Urinary bladder (tissue), 4 donors: ENCODE data around the gene ATP10A. TPM values are rescaled to one million over a fixed set of nuclear protein-coding genes. Genes with fewer than 3 reads are reported as not detected.
"Not testable (repeated sequence)": the region's sequence is repeated elsewhere in the genome, so short reads cannot be mapped to it uniquely, and the experiment has no call there.

Experiments used
- DNase-seq: peaks from one replicate; pipeline ENCODE4 v3.0.0-alpha.2; 2015; ENCODE audit errors: extremely low spot score
- H3K27ac ChIP-seq: one replicate; pipeline ENCODE4 v1.5.1; 2013; ENCODE audit warnings: low read depth, mild to moderate bottlenecking, moderate library complexity
- H3K36me3 ChIP-seq: one replicate; pipeline ENCODE4 v1.6.1; 2013; ENCODE audit warnings: mild to moderate bottlenecking, moderate library complexity; ENCODE audit not compliant: insufficient read depth
- H3K4me1 ChIP-seq: one replicate; pipeline ENCODE4 v1.6.1; 2013; ENCODE audit warnings: mild to moderate bottlenecking, moderate library complexity; ENCODE audit not compliant: insufficient read depth
- H3K4me3 ChIP-seq: one replicate; pipeline ENCODE4 v1.5.1; 2013; ENCODE audit warnings: low read depth, low read length
- WGBS: extraction: QIAGEN DNeasy Blood & Tissue Kit; methylation state at CpG from one replicate; pipeline ENCODE4 v1.1.7; 2013; 5-methylcytosine and 5-hydroxymethylcytosine counted together
- polyA plus RNA-seq: library from polyadenylated mRNA; stranded (reverse); fragments of 200-250 nt; gene quantifications from one replicate; pipeline ENCODE4 v1.2.3, GENCODE V29; 2013
- total RNA-seq: library from RNA; depleted of rRNA; stranded (reverse); fragments of >200 nt; gene quantifications from one replicate; pipeline ENCODE4 v1.2.3, GENCODE V29; 2014
- donor health status: healthy with polysubstance abuse.
- donor health status: healthy.

The ATP10A gene
- total and polyA plus RNA-seq, 2 donors = 5.0 to 7.8 TPM

- Histone ChIP-seq H3K4me3 (no peak overlapping the region), H3K27ac (no peak overlapping the region), H3K36me3 (no peaks in the 10 kb centered on the region), H3K4me1 (no peaks in the 10 kb centered on the region)
- no peak for DNase-seq
- 64% methylated on average over 5 of the region's 5 CpGs for WGBS
These were observed 198.4 kb downstream of the ATP10A start for GRCh38 chr15:25664761-25665160.

- Histone ChIP-seq H3K4me3 (no peak overlapping the region), H3K36me3 (no peaks in the 10 kb centered on the region), H3K27ac (no peak overlapping the region), H3K4me1 (no peaks in the 10 kb centered on the region)
- 84% methylated on average over 5 of the region's 5 CpGs for WGBS
- DNase-seq = no peak
These were observed 199.6 kb downstream of the ATP10A start for GRCh38 chr15:25663515-25663914.

GRCh38 chr15:25661898-25662297, 201.2 kb downstream of the ATP10A start:
- WGBS = 68% methylated on average over 4 of the region's 4 CpGs
- no peak overlapping the region for H3K27ac ChIP-seq
- no peak overlapping the region for H3K4me3 ChIP-seq
- H3K4me1 ChIP-seq = no peaks in the 10 kb centered on the region
- H3K36me3 ChIP-seq = no peaks in the 10 kb centered on the region
- DNase-seq = no peak

GRCh38 chr15:25659251-25659650, 203.9 kb downstream of the ATP10A start:
- 97% methylated on average over 12 of the region's 12 CpGs for WGBS
- Histone ChIP-seq H3K4me3 (no peak overlapping the region), H3K4me1 (no peaks in the 10 kb centered on the region), H3K36me3 (no peaks in the 10 kb centered on the region), H3K27ac (no peak overlapping the region)
- DNase-seq = no peak

- 93% methylated on average over 19 of the region's 19 CpGs for WGBS
- H3K4me3 ChIP-seq = no peak overlapping the region
- no peaks in the 10 kb centered on the region for H3K36me3 ChIP-seq
- no peak for DNase-seq
- H3K4me1 ChIP-seq = no peaks in the 10 kb centered on the region
- H3K27ac ChIP-seq = no peak overlapping the region
These were observed 204.6 kb downstream of the ATP10A start for GRCh38 chr15:25658560-25658959.

GRCh38 chr15:25655207-25655948, 207.7 kb downstream of the ATP10A start:
- no peak overlapping the region for H3K27ac ChIP-seq
- no peaks in the 10 kb centered on the region for H3K36me3 ChIP-seq
- no peak overlapping the region for H3K4me3 ChIP-seq
- H3K4me1 ChIP-seq = no peaks in the 10 kb centered on the region
- DNase-seq = no peak
- WGBS = 83% methylated on average over 14 of the region's 14 CpGs

- no peaks in the 10 kb centered on the region for H3K4me1 ChIP-seq
- no peak for DNase-seq
- no peak overlapping the region for H3K27ac ChIP-seq
- no peak overlapping the region for H3K4me3 ChIP-seq
- H3K36me3 ChIP-seq = no peaks in the 10 kb centered on the region
- WGBS = 84% methylated on average over 2 of the region's 2 CpGs
These were observed 209.8 kb downstream of the ATP10A start for GRCh38 chr15:25653371-25653770.

GRCh38 chr15:25652704-25653103, 210.4 kb downstream of the ATP10A start:
- H3K4me3 ChIP-seq = no peak overlapping the region
- no peaks in the 10 kb centered on the region for H3K36me3 ChIP-seq
- H3K4me1 ChIP-seq = no peaks in the 10 kb centered on the region
- WGBS = 40% methylated on average over 1 of the region's 1 CpG
- H3K27ac ChIP-seq = no peak overlapping the region
- DNase-seq = no peak

GRCh38 chr15:25649390-25649789, 213.7 kb downstream of the ATP10A start:
- Histone ChIP-seq H3K36me3 (no peaks in the 10 kb centered on the region), H3K27ac (no peak overlapping the region), H3K4me1 (no peaks in the 10 kb centered on the region), H3K4me3 (no peak overlapping the region)
- 27% methylated on average over 2 of the region's 2 CpGs for WGBS
- no peak for DNase-seq

GRCh38 chr15:25643120-25643519, 220.0 kb downstream of the ATP10A start:
- H3K4me1 ChIP-seq = no peaks in the 10 kb centered on the region
- no peaks in the 10 kb centered on the region for H3K36me3 ChIP-seq
- H3K4me3 ChIP-seq = no peak overlapping the region
- WGBS = 66% methylated on average over 4 of the region's 4 CpGs
- H3K27ac ChIP-seq = no peak overlapping the region
- no peak for DNase-seq

- WGBS = 54% methylated on average over 6 of the region's 6 CpGs
- no peaks in the 10 kb centered on the region for H3K4me1 ChIP-seq
- no peaks in the 10 kb centered on the region for H3K36me3 ChIP-seq
- H3K4me3 ChIP-seq = no peak overlapping the region
- DNase-seq = peak; percentile 11
- no peak overlapping the region for H3K27ac ChIP-seq
These were observed 221.4 kb downstream of the ATP10A start for GRCh38 chr15:25641762-25642161.

GRCh38 chr15:25641361-25641760, 221.8 kb downstream of the ATP10A start:
- no peak overlapping the region for H3K27ac ChIP-seq

GRCh38 chr15:25640959-25641358, 222.2 kb downstream of the ATP10A start:
- not testable (repeated sequence) for H3K4me3 ChIP-seq, DNase-seq
- WGBS = 82% methylated on average over 4 of the region's 4 CpGs

More at GRCh38 chr15:25641361-25641760, 221.8 kb downstream of the ATP10A start:
- Histone ChIP-seq H3K36me3 (no peaks in the 10 kb centered on the region), H3K4me3 (no peak overlapping the region), H3K4me1 (no peaks in the 10 kb centered on the region)
- 59% methylated on average over 3 of the region's 3 CpGs for WGBS
- no peak for DNase-seq

GRCh38 chr15:25640381-25640780, 222.7 kb downstream of the ATP10A start:
- DNase-seq = no peak
- Histone ChIP-seq H3K4me1 (no peaks in the 10 kb centered on the region), H3K36me3 (no peaks in the 10 kb centered on the region), H3K27ac (no peak overlapping the region), H3K4me3 (no peak overlapping the region)
- 87% methylated on average over 5 of the region's 5 CpGs for WGBS

More at GRCh38 chr15:25640959-25641358, 222.2 kb downstream of the ATP10A start:
- not testable (repeated sequence) for H3K27ac ChIP-seq, H3K4me1 ChIP-seq, H3K36me3 ChIP-seq
